Activated CD8-positive, alpha-beta memory T cell treated with anti-CD3 and anti-CD28 coated beads for 1 hour (primary cell): ENCODE results near the gene PARP2.
"Not testable (repeated sequence)": the region's sequence is repeated elsewhere in the genome, so short reads cannot be mapped to it uniquely, and the experiment has no call there.

Experiments
- DNase-seq, 2 donors: peaks; one replicate each; pipeline ENCODE4 v3.0.0-alpha.2; 2020; ENCODE audit warnings: low read depth in 1 of 2; ENCODE audit errors: extremely low read depth in 1 of 2

PARP2 gene

GRCh38 chr14:20345366-20345765 lies 1.9 kb downstream of the PARP2 start:
- DNase-seq, result no peak

- DNase-seq, result no peak
These were observed 3.3 kb downstream of the PARP2 start for GRCh38 chr14:20346713-20347112.

- DNase-seq, result no peak
These were observed 4.3 kb downstream of the PARP2 start for GRCh38 chr14:20347747-20348146.

GRCh38 chr14:20350282-20350681 lies 6.8 kb downstream of the PARP2 start:
- no peak for DNase-seq

GRCh38 chr14:20350860-20351259 lies 7.4 kb downstream of the PARP2 start:
- DNase-seq, result no peak

GRCh38 chr14:20356422-20356821 lies 13.0 kb downstream of the PARP2 start:
- no peak for DNase-seq

GRCh38 chr14:20358474-20358873 lies 15.0 kb downstream of the PARP2 start:
- not testable (repeated sequence) for DNase-seq

- DNase-seq, result no peak
These were observed 22.5 kb downstream of the PARP2 start for GRCh38 chr14:20365928-20366327.

- DNase-seq, result no peak
These were observed 29.4 kb downstream of the PARP2 start for GRCh38 chr14:20372796-20373195.

GRCh38 chr14:20375471-20375870 lies 32.0 kb downstream of the PARP2 start:
- no peak for DNase-seq

GRCh38 chr14:20376071-20376588 lies 32.7 kb downstream of the PARP2 start:
- no peak for DNase-seq

GRCh38 chr14:20377171-20377570 lies 33.7 kb downstream of the PARP2 start:
- DNase-seq, result no peak

GRCh38 chr14:20379743-20380142 lies 36.3 kb downstream of the PARP2 start:
- no peak for DNase-seq

GRCh38 chr14:20380681-20381080 lies 37.2 kb downstream of the PARP2 start:
- DNase-seq, result no peak

GRCh38 chr14:20381341-20381740 lies 37.9 kb downstream of the PARP2 start:
- DNase-seq, result no peak

GRCh38 chr14:20382526-20382925 lies 39.1 kb downstream of the PARP2 start:
- no peak for DNase-seq

GRCh38 chr14:20383032-20383431 lies 39.6 kb downstream of the PARP2 start:
- DNase-seq, result no peak

GRCh38 chr14:20383636-20384035 lies 40.2 kb downstream of the PARP2 start:
- DNase-seq, result no peak

- DNase-seq, result no peak
These were observed 40.9 kb downstream of the PARP2 start for GRCh38 chr14:20384321-20384720.

GRCh38 chr14:20384886-20385285 lies 41.5 kb downstream of the PARP2 start:
- no peak for DNase-seq

GRCh38 chr14:20386276-20386855 lies 42.9 kb downstream of the PARP2 start:
- DNase-seq, result no peak

- no peak for DNase-seq
These were observed 44.1 kb downstream of the PARP2 start for GRCh38 chr14:20387576-20387975.

GRCh38 chr14:20388159-20388558 lies 44.7 kb downstream of the PARP2 start:
- no peak for DNase-seq
